GM21619 (cell line): Measurements from ENCODE around the gene C11orf52.

ENCODE experiments used
- ATAC-seq: cut with Tn5 transposase; IDR thresholded peaks from one replicate; pipeline ENCODE4 v1.9.1; 2021; ENCODE audit not compliant: unreplicated experiment

C11orf52 gene

DNA sequence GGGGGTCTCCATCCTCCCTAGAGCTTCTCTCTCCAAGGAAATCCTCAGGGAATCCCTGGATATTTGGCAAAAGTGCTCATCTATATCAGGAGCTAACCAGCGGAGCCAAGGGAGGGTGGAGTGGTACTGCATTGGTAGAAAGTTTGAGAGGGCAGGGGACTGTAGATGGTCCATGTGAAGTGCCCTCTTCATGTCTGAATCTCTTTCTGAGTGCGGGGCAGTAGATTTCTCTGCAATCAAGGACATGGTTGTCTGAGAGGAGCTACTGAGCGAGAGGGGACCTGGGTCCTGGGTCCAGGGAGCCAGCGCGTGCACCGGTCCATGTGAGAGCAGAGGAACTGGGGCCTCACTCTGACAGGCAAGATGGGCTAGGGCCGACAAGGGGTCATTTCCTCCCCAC, 19.1 kb downstream of the C11orf52 start:
- ATAC-seq, result no peak

DNA sequence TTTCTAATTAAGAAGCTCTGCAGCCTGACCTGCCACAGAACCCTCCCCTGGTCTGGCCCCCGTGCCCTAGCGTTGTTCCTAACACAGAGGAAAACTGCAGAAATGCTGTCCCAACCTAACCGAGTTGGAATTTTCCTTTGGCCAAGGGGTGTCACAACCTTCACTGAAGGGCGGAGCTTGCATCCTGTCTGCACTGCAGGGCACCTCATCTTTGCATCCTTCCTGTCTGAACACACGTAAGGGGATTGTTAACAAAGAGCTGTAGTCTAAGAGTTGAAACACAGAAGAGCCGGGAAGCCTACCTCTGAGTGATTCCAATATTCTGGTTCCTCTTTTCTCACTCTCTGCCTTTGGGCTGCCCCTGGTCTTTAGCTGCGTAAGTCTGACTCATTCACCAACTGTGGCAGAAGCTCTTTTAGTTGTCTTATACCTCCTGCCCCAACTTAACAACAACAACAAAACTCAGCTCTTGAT, 20.0 kb downstream of the C11orf52 start:
- peak; percentile 88 for ATAC-seq

DNA sequence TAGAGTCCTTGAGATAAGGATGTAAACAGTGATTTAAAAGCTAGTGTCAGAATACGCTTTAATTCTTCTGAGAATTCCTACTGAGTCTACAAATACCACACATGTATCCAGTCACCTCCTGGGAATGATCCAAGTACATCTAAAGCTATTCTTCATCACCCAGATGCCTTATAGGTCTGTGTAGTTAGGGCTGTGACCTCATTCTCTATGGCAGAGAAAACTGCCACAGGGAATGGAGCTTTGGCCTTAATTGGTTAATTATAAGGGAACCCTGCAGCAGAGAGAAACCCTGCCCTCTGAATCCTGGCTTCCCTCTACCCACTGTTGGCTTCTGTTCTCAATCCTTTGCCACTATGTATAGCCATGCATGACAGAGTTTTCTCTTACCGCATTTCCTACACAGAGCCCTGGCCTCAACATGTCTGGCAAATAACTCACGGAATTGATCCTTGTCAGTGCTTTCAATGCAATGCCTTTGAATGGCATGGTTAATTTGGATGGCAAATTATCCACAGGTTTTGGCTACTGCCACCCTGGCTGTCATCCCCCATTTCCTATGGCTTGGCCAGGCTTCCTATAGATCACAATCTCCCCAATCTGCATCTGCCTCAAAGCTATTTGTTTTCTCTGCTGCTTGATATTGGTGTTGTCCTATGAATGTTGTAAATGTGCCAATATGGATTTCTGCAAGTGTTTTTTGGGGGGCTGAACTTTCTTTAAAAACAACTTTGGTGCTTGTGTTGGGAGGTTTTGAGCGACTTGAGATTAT, 21.3 kb downstream of the C11orf52 start:
- no peak for ATAC-seq

DNA sequence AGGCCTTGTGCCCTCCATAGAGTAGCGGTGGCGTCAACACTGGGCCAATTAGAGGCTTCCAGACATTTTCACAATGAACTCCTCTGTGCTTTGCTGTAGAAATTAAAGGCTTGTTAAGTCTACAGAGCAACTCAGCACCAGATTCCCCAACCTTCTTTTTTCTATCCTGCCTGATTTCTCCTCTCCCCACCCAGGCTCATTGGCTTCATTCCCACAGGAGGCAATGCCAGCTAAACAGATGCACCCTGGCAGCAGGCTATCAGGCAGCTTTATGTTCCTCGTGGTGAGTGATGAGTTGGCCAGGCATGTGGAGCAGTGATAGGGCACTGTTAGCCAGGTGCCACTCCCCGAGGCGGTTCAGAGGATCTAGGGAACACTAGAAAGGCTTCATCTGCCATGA, 23.2 kb downstream of the C11orf52 start:
- ATAC-seq, result no peak

DNA sequence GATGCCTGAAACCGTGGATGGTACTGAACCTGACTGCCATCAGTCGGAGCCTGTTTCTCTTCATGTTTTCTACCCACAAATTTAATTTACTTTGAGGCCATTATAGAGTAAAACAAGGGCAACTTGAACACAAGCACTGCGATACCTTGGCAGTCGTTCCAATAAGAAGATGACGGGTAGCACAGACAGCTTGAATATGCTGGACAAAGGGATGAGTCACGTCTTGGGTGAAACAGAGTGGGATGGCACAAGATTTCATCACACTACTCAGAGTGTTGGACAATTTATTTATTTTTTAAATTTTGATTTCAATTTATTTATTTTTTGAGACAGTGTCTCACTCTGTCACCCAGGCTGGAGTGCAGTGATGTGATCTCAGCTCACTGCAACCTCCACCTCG, 24.1 kb downstream of the C11orf52 start:
- ATAC-seq, result no peak

DNA sequence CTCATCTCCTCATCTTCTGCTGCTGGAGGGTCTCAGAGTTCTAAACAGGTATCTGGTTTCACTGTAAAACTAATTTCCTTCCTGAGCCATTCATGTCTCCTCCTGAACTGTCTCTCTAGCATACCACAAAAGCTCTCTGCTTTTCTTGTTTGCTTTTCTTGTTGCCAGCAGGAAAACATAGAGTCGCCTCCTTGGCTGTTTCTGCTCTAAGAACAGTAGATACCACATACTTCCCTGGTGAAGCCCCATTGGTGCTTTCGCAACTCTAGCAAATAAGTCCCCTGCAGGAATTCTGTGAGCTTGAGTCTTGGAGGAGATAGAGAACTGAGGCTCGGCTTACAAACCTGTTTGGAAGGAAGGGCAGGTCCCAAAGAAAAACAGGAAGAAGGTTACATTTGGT, 25.4 kb downstream of the C11orf52 start:
- ATAC-seq, result no peak

DNA sequence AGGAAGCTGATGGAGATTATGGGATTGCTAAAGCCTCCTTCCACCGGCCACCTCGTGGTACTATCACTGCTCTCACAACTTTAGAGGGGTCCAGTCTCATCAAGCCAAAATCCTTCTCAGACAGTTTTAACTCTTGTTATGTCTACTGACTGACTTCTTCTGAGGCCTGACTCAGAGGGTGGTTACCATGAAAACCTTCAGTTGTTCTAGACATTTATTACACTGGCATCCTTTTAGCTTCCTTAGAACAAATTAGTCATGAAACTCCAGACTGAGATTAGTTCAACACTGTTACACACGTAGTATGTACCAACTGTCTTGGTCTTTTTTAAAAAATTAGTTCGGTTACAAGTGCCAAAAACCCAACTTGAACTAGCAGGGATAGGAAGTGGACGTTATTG, 25.9 kb downstream of the C11orf52 start:
- ATAC-seq, result no peak

DNA sequence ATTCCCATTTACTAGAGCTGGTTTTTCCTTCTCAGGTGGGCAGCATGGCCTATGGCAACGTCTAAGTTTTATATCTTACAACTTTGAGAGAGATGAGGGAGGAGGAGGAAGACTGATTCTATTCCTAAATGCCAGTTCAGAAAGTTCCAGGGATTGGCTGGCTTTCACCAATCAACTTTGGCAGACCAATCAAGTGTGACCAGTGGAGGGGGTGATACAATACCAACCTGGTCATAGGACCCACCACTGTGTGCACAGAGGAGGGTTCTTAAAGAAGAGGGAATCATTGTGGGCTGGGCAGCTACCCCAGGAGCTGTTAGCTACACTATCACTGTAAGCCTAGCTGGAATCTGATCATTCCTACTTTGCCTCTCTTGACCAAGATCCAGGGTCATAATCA, 26.5 kb downstream of the C11orf52 start:
- no peak for ATAC-seq

DNA sequence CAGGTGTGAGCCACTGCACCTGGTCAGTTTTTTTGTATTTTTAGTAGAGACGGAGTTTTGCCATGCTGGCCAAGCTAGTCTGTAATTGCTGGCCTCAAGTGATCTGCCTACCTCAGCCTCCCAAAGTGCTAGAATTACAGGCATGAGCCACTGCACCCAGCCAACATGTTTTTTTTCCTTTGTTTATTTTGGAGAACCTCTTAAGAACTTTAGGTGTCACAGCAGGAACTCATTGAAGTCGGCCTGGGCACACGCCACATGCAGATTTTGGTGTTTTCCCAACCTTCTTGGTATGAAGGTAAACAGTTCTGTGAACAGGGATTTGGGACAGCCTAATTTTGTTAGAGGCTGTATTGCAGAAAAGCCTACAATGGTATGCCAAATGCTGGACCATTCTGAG, 27.8 kb downstream of the C11orf52 start:
- ATAC-seq, result no peak

DNA sequence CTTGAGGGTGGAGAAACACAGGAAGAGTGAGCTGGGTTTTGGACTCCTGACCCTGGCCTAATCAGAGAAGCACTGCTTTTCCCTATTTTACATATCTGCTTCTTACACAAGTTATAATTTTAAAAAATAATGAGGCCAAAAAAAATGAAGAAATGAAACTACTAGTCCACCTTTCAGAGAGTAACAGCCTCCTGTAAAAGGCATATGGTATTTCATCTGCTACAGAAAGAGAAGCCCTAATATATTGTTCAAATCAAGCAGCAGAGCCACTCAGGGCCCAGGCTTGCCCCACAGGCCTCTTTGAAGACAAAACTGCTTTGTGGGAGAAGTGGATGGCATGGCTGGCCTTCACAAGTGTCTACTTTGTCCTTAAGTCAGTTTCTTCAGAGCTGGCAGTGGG, 28.4 kb downstream of the C11orf52 start:
- ATAC-seq, result no peak

DNA sequence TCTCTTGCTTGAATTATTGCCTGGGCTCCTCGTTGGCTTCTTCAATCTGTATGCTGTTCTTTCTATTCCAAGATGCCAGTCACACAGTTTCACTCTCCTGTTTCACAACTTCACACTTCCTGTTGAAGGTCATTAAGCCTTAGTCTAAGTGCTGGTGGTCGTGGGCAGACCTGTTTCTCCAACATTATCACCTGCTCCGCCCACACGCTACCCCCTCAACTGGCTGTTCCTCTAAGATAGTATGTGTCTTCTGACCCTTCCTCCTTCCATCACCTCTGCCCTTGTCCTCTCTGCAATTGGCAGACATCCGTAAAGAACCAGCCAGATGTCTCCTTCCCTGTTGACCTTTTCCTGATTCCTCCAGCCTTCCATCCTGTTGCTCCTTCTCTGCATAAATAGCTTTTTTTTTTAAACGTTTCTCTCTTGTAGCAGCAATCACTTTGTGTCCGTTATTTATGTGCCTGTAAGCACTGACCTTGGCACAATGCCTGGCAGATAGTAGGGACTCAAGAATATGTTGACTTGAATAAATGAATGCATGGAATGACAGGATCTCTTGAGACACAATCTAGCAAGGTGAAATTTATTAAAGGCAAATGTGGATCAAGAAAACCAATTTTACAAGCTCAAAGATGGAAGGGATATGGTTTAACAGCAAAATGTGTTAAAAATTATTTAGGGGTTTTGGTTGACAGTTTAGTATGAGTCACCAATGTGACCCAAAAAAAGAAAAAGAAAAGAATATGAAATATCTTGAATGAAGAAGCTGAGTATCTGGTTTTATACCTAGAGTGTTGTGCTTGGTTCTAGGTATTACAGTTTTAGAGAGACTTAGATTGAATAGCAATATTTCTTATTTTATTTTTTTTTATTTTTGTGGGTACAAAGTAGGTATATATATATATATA, 31.1 kb downstream of the C11orf52 start:
- no peak for ATAC-seq

DNA sequence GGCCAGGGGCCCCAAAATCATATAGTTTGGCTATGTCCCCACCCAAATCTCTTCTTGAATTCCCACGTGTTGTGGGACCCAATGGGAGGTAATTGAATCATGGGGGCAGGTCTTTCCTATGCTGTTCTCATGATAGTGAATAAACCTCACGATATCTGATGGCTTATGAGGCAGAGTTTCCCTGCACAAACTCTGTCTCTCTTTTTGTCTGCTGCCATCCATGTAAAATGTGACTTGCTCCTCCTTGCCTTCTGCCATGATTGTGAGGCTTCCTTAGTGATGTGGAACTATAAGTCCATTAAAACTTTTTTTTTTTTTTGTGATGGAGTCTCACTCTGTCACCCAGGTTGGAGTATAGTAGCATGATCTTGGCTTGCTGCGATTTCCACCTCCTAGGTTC, 32.9 kb downstream of the C11orf52 start:
- no peak for ATAC-seq

DNA sequence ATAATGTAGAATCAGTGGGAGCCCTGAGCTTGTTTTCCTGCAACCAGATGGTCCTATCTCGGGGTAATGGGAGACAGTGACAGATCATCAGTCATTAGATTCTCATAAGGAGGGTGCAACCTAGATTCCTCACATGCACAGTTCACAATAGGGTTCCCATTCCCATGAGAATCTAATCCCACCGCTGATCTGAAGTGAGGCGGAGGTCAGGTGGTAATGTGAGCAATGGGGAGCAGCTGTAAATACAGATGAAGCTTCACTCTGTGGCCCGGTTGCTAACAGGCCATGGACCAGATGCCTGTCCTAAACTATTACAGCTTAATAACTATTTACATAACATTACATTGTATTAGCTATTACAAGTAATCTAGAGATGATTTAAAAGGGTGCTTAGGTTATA, 35.4 kb downstream of the C11orf52 start:
- no peak for ATAC-seq

DNA sequence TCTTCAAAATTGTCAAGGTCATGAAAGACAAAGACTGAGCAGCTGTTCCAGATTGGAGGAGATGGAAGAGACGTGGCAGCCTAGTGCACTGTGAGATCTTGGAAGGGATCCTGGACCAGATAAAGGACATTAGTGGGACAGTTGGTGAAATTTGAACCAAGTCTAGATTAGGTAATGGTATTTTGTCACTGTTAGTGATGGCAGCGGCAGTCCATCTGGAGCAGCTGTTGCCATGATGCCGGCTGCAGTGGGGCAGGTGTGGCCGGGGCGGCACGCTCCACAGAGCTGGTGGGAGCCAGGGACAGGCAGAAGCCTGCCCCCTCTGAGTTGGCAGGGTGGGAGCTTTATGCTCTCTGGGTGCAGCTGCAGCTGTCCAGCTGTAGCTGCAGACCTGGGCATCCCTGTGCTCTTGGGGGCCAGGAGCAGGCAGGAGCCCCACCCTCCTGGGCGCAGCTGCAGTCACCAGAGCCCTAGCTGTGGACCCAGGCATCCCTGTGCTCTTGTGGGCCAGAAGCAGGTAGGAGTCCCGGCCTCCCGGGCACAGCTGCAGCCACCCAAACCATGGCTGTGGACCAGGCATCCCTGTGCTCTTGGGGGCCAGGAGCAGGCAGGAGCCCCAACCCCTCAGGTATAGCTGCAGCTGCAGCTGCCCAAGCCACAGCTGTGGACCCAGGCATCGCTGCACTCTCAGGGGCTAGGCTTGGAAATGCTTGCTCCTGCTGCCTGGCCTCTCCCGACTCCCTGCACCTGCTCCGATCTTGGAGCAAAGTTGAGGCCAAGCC, 39.1 kb downstream of the C11orf52 start:
- ATAC-seq, result no peak

DNA sequence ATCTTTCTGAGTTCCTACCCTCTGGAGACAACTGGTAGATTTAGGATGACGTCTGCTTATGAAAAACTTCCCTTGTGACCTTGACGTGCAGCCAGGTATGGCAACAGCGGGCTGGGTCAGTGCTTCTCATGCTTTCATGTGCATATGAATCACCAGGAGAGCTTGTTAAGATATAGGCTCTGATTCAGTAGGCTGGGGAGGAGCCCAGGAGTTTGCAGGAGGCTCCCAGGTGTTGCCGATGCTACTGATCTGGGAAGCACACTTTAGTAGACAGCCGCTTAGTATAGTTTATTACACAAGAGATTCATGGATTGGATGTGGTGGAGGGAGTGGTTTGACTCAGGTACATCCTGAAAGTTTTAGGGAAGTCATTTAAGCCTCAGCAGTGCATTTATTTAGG, 42.2 kb downstream of the C11orf52 start:
- ATAC-seq, result no peak

DNA sequence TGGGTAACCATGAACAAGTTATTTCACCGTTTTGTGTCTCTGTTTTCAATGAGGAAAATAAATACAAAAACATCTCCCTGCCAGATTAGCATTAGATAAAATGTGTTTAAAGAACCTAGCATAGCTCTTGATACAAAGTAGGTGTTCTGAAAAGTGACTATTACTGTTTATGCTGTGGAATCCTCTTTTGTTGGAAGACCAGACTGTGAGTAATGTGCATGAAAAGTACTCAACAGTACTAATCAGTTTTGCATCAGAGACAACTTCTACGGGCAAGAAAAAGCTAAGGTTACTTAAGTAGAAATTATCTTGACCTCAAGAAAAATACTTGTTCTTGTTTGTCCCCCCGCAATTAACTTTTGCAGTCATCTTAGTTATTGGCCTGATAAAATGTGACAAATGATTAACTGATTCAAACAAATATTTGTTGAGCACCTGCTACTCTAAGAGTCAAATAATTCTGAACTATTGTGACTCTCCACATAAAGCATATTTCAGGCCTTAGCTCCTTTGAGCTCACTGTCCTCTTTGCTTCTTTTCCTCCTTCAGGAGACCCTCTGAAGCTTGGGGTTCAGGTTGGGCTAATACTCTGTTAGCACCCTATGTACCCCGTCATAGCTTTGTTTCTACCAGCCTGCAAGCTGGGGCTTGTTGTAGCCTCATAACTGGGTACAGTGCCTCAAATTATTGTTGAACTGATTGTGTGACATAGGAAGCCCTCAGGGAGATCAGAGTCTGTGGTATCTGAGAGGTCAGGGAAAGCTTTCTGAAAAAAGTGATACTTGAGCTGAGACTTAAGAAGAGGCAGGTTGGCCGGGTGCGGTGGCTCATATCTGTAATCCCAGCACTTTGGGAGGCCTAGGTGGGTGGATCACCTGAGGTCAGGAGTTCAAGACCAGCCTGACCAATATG, 42.9 kb downstream of the C11orf52 start:
- no peak for ATAC-seq

DNA sequence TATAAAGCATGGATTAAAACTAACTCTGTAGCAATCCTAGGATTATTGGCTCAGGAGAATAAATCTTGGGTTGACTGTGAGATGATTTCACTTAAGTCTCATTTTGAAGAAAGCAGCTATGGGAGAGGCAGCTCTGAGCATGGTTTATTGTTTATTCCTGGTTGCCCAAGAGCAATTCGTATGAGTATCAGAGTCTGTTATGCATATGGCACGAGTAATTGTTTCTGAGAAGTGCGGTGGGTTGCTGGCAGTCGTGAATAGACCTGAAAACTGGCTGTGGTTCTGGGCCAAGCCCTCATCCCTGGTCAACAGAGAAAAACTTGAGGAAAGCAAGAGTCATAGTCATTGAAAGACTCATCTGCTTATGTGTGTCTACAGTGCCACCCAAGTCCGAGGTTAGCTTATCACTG, 45.2 kb downstream of the C11orf52 start:
- ATAC-seq, result no peak

DNA sequence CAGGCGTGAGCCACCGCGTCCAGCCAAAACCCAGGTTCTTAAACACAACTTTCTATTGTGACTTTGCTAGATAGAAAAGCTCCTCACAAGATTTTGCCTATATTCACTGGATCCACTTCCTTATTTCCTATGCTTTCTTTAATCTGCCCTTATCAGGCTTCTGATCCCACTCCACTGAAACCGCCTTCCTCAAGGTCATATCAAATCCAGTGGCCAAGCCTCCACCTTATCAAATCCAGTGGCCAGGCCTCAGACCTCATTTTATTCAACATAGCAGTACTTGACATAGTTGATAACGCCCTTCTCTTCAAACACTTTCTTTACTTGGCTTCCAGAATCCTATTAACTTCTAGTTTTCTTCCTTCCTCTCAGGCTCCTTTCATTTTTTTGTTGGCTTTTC, 48.0 kb downstream of the C11orf52 start:
- ATAC-seq, result no peak

DNA sequence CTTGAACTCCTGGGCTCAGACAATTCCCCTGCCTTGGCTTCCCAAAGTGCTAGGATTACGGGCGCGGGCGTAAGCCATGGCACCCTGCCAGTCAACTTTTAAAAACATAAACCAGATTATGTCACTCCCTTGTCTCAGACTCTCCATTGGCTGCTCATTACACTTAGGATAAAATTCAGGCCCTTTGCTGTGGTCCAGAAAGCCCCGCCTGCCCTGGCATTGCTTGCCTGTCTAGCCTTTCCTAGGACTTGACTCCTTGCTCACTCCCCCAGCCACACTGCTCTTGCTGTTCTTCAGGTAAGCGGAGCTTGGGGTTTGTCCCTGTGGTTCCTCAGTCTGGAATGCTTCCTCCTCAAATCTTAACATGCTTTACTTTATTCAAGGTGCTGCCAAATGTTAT, 48.9 kb downstream of the C11orf52 start:
- no peak for ATAC-seq

DNA sequence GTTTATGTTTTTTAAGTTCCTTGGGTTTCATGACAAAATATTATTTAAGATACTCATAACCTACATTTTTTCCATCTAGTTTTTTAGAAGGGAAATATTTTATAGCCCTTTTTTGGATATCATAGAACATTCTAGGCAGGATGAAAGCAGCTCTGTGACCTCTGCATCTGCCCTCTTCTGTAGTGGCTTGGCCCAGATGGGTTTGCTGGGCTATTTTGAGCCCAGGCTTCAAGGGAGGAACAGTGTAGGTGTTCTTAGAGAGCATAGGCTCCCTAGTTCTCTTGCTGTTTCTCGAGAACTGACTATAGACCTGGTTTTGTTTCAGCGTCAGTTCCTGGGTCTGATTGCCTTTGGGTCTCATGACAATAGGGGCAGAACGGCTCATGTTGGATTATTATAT, 50.6 kb downstream of the C11orf52 start:
- ATAC-seq, result no peak
